ENCODE data around the gene COL4A5.
"Not testable (repeated sequence)": the region's sequence is repeated elsewhere in the genome, so short reads cannot be mapped to it uniquely, and the experiment has no call there.

Gene COL4A5

GRCh38 chrX:108439426-108439942, at the start of gene COL4A5:
TSS of gene COL4A5 (plus strand) at chrX:108439838. CDS start at chrX:108440126, 288 bp downstream.
- DNase-seq (ENCODE audit: low spot score), result peak; percentile 22

DNA sequence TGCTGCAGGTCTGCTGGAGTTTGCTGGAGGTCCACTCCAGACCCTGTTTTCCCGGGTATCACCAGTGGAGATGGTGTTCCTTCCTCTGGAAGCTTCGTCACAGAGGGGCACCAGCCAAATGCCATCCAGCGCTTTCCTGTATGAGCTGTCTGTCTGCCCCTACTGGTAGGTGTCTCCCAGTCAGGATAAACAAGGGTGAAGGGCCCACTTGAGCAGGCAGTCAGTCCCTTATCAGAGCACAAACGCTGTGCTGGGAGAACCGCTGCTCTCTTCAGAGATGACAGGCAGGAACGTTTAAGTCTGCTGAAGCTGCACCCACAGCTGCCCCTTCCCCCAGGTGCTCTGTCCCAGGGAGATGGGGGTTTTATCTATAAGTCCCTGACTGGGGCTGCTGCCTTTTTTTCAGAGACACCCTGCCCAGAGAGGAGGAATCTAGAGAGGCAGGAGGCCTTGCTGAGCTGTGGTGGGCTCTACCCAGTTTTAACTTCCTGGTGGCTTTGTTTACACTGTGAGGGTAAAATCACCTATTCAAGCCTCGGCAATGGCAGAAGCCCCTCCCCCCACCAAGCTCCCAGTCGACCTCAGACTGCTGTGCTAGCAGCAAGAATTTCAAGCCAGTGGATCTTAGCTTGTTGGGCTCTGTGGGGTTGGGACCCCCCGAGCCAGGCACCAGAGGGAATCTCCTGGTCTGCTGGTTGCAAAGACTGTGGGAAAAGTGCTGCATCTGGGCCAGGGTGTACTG, 48.5 kb upstream of the COL4A5 start:
- DNase-seq (ENCODE audit: low spot score), result not testable (repeated sequence)

DNA sequence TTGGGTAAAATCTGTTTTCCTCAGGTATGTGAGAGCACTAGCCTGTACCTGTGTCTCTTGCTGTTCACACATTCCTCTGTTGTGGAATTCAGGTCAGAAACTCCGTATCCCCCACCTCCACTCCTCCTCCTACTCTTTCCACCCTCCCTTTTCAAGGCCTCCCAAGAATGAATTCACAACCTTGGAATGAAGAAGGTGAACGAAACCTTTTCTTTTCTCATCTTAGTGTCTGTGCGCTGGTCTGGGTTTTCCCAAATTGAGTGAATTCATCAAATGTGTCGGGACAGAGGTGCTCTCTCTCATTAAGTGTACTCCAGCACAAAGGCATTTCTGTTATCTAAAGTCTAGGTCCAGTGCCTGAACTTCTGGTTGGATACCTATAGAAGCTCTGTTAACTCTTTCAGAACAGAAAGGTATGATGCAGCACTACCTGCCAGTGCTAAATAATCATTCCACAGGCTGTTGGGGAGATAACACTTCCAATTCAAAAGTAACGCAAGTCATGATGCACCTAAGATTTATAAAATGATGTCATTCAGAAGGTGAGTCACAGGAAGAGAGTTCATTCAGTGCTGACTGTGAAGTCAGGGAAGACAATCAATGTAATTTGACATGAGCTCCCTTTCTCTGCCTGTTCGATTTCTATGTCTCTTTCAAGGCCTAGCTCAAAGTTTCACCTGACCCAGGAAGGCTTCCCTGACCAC, 43.3 kb upstream of the COL4A5 start:
- no peak for DNase-seq (ENCODE audit: low spot score)

GRCh38 chrX:108396986-108397385, 42.7 kb upstream of the COL4A5 start:
- DNase-seq (ENCODE audit: low spot score), result no peak

DNA sequence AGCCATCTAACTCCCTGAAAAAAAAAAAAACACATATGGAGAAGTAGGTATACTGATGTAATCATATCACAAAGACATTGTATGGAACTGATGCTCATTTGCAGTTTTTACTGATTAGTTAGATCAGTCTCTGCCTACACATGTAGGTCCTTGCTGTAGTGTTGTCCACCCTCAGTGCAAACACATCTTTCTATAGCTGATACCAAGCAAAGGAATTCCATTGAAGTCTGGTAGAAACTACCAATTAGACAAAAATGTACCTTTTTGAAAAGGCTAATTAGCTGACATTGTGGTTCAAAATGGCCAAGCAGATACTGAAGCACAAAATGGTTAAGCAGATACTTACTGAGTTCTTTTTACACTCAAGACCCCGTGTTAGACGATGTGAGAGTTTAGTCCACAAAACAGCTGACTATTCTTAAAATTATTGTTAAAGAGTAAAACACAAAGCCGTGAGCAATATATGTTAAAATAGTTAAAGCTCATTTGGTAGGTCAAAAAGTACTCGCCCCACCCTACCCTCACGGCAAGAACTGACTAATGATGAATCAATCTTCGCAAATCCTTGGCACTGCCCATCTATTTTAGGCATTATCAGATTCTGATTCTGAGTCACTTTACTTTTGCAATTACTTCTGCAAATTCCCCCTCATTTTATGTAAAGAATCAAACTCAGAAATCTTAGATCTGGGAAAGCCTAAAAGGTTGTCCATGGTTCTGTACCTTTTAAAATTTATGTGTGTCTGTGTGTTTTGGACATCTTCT, 41.8 kb upstream of the COL4A5 start:
- no peak for DNase-seq (ENCODE audit: low spot score)

GRCh38 chrX:108399418-108400165, 40.0 kb upstream of the COL4A5 start:
- no peak for DNase-seq (ENCODE audit: low spot score)

GRCh38 chrX:108412783-108413182, 26.9 kb upstream of the COL4A5 start:
- no peak for DNase-seq (ENCODE audit: low spot score)

DNA sequence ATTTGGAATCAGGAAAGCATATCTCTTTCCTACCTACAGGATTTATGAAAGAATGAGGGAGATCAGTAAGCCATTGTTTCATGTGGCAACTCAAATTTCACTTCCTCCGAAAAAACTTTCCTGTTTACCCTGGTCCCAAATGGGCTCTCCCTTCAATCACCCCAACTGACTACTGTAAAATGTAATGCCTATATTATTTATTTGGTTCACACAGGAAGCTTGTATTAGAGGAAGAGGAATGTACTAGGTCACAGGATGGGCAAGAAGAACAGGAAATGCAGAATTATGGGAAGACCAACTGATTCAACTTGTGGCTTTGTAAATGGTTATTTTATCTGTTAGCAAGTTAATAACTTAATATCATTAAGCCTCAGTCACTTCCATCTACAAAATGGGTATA, 24.5 kb upstream of the COL4A5 start:
- DNase-seq (ENCODE audit: low spot score), result no peak

DNA sequence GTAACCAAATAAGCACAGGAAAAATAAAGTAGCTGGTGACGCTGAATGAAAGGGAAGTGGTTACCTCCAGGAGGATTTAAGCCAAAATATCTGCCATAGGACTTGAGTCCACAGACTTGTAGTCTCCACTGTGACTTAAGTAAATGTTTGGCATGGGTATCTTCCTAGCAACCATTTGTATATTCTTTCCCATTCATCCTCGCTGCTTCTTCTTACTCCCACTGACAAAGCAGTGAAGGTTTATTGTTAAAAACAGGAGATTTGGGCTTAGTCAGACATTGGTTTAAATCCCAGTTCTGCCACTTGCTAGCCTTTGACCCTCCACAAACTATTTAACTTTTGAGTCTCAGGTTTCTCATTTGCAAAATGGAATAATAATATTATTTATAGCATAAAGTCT, 23.7 kb upstream of the COL4A5 start:
- no peak for DNase-seq (ENCODE audit: low spot score)

DNA sequence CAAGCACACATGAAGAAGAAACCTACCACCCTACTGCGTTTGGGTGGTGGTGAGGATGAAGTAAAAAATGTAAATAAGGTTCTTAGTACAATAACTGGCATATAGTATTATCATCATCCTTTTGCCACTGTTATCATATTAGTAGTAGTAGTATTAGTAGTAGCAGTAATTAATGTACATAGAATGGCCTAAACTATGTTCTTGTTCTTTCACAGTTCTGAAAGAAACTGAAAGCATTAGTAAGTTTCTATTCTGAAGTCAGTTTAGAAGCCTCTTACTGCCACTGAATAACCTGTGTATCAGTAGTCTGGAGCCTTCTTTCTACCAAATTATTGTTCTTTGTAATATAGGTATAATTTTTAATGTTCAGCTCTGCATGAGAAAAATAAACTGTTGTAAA, 22.4 kb upstream of the COL4A5 start:
- no peak for DNase-seq (ENCODE audit: low spot score)

- DNase-seq (ENCODE audit: low spot score), result no peak
Observed at GRCh38 chrX:108419401-108419800, 20.2 kb upstream of the COL4A5 start.

- DNase-seq (ENCODE audit: low spot score), result no peak
Observed at GRCh38 chrX:108420481-108420880, 19.2 kb upstream of the COL4A5 start.

DNA sequence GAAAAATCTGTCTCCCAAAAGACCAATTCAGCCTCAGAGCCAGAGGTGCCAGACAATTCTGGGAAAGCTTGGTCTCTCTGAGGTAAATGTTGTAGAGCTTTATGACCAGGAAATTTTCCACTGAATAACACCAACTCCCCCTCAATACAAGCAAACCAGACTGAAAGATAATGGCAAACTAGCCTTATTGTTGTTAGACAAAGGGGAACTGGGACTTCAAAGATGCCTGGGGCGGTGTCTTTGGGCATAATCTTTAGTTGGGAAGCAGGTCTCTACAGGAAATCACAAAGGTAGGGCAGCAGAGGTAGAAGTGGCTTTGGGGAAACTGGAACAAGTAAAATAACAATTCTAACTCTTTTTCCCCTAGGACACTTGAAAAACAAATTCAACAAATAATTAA, 13.4 kb upstream of the COL4A5 start:
- DNase-seq (ENCODE audit: low spot score), result no peak

GRCh38 chrX:108435261-108435660, 4.4 kb upstream of the COL4A5 start:
- DNase-seq (ENCODE audit: low spot score), result no peak

DNA sequence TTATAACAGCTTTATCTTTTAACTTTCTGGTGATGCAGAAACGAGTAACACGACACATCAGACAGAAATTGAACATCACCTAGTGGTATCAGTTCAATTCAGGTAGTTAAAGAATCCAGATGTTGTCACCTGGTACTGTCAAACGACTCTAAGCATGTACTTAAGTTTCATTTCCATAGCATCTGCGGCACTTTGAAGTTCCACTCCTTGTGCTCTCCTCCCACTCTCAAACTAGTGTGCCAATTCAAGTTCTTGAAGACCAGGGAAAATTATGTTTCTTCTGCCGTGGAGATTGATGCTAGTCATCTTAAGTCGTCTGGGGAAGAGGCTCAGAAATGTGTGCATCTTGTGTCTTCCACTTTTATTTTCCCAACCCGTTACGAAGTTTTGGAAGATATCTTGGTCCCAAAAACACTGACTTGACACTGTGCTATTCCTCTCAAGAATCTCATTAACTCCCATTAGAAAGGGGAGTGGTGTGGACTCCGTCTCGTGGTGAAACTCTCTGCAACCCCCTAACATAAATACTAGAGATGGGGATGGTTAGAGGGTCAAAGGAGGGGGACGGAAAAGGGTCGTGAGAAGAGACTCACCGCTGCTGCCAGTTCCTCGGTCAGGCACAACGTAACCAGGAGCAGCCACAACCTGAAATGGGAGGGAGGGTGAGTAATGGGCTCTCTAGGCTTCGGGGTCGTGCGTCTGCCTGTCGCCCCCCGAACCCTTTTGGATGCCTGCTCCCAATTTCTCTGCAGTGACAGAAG, 2.1 kb upstream of the COL4A5 start:
- no peak for DNase-seq (ENCODE audit: low spot score)

DNA sequence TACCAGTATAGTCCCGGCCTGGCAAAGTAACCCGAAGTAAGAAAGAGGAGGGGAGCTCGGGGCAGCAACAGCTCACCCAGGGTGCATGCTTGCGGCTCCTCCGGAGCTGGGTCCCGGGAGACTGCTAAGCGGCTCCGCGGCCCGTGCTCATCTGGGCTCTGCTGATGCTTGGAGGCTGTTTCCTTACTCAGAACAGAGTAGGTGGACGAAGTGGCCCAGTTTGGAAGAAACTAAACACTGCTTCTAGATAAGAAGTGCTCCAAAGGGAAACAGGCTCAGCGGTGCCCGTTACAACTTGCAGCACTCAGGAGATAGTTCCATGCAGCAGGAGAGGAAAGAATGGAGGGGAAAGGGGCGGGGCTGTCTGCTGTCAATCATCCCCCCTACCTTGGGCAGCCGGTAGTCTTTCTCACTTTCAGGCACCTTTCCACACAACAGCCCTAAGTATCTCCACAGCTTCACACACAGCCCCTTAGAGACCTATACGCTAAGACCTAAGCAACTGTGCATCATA, 1.5 kb upstream of the COL4A5 start, which contains the start of gene COL4A6:
COL4A6 (minus strand) TSS at position 313 of the 514 bp plus-strand sequence; CDS start at position 87, 226 bp downstream.
- DNase-seq (ENCODE audit: low spot score), result no peak

DNA sequence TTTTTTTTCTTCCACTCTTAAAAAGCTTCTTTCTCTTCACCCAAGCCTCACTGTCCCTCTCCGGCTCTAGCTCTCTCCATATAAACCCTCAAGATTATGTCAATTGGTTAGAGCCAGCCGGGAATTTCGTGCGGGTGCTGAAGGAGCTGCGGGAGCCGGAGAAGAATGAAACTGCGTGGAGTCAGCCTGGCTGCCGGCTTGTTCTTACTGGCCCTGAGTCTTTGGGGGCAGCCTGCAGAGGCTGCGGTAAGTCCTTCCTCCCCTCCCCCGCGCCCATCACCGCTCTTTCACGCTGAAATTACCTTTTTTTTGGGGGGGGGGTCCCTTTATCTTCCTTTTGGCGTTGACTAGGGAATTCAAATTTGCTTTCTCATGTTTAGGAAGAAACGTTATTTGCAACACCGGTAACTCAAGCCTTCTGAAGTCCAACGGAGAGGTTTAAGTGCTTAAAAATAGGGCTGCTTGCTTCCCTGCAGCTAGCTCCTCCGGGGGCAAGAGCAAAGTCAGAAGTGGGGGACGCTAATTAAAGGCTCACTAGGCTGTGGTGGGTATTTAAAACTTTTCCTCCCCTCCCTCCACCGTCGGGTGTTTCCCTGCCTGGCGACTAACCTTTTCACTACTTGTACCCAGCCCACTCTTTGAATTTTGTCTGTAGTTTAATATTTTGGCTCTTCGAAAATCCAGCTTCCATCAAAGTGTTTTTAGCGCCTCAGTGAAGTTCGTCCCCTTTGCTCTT, 491 bp downstream of the COL4A5 start:
- DNase-seq (ENCODE audit: low spot score), result peak; percentile 7

DNA sequence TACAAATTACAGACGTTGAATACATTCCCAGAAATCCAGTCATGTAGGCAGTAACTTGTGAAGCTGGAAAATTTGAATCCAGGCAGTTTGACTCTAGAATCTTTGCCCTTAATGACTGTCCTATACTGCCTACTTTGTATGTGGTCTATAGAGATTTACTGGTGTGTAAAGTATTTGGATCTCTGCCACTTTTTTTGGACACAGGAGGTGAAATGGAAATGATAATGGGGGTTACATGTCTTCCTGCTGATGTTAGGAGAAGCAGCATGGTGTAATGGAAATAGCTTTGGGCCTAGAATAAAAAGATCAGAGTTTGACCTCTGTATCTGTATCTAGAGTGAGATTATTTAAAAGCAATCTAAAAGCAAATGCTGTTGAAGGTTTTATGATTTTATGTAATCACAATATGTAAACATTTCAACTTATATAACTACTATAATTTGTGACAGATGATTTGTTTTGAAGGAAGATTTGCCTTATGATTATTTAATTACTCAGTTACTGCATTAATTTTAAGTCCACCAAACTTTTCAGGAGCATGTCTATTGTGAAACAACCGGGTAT, 3.3 kb downstream of the COL4A5 start:
- no peak for DNase-seq (ENCODE audit: low spot score)

DNA sequence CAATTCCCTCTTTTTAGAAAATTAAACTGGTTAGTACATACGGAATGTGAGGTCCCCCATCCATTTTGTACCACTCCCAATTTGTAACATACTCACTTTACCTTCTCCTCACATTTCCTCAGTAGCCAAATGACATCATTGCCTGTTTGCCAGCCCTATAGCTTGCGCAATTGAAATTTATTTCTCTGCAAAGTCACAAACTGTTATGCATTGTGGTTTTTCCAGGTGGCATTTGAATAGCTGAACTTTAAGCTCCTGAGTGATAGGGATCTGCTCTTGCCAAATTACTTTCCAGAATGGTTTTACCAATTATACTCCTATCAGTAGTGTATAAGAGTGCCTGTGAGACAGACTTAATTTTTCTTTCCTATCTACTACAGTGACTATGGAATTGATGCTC, 7.7 kb downstream of the COL4A5 start:
- DNase-seq (ENCODE audit: low spot score), result no peak

DNA sequence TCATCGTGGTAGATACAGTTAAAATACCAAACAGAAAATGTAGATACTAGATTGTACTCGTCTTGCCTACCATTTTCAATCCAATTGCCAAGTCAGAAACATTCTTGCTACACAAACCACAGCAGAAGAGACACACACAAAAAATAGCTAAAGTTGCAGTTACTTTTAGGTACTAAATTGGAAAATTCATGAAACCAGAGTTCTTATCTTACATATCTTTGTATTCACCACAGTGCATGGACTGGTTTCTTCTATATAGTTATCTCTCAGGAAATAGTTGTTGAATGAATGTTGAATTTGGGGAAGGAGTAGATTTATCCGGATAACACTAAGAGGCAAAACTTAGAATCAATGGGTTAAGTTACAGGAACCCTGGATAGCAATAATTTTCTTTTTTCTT, 14.2 kb downstream of the COL4A5 start:
- DNase-seq (ENCODE audit: low spot score), result no peak

Measured in AG08395 (cell line).